T-helper 2 cell treated with Interferon-gamma antibody and Interleukin-4, amounts not matched to agents 5 μg/mL and 100 μg/mL, for 36 hours (primary cell): ENCODE measurements around the gene CYP27B1.
A peak's percentile ranks its signal among the peaks of the same experiment; 100 is the strongest.
"Not testable (repeated sequence)": the region's sequence is repeated elsewhere in the genome, so short reads cannot be mapped to it uniquely, and the experiment has no call there.

ENCODE experiments used
- DNase-seq: peaks from one replicate; pipeline ENCODE4 v3.0.0; 2021; ENCODE audit warnings: low spot score
- H3K27ac Mint-ChIP-seq: one replicate; pipeline ENCODE4 v1.8.0; 2021; ENCODE audit warnings: mild to moderate bottlenecking, mixed read lengths
- H3K27me3 Mint-ChIP-seq: one replicate; pipeline ENCODE4 v1.8.0; 2021; ENCODE audit warnings: low read depth, mixed read lengths
- H3K36me3 Mint-ChIP-seq: one replicate; pipeline ENCODE4 v1.8.0; 2021; ENCODE audit warnings: low read depth, mixed read lengths
- H3K4me1 Mint-ChIP-seq: one replicate; pipeline ENCODE4 v1.8.0; 2021; ENCODE audit warnings: low read depth, mixed read lengths
- H3K4me3 Mint-ChIP-seq: one replicate; pipeline ENCODE4 v1.8.0; 2022; ENCODE audit warnings: mild to moderate bottlenecking, moderate library complexity, mixed read lengths
- H3K9me3 Mint-ChIP-seq: one replicate; pipeline ENCODE4 v1.8.0; 2021; ENCODE audit warnings: mixed read lengths

Gene CYP27B1

DNA sequence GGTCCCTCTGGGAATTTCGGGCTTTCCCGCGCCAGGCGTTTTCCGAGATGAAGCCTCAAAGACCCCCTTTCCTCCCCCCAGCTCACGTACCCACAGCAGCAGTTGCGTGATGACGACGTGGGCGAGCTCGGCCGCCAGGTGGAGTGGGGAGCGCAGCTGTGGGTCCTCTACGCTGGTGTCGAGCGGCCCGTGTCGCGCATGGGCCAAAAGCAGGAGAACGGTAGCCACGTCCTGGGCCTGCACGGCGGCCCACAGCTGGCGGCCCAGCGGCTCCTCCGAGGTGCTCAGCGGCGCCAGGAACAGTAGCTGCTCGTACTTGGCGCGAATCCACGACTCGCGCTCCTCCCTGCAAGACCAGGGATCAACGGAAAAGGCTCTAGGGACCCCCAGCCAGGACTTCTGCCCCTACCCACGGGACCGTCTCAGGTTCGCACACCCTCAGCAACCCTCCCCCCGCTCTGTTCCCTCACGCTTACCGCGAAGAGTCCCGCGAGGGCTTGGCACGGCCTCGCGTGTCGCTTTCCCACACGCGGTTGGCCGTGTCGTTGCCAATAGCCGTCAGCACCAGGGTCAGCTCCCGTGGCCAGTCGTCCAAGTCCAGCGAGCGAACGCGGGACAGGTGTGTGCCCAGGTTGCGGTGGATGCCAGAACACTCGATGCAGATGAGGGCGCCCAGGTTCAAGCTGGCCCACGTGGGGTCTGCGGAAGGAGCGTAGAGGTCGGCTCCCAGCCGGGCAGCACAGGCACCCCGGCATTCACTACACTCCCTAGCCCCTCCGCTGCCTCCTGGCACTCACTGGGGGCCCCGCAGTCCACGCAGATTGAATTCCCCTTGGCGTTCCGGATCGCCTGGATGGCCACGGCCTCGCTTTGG is 39.8 kb downstream of the CYP27B1 start:
- no peaks in the 10 kb centered on the region for H3K9me3 Mint-ChIP-seq
- no peak for DNase-seq
- no peak overlapping the region for H3K27ac Mint-ChIP-seq
- peaks cover 41% of the 10 kb centered on the region for H3K36me3 Mint-ChIP-seq
- H3K4me1 Mint-ChIP-seq = no peaks in the 10 kb centered on the region
- H3K27me3 Mint-ChIP-seq = no peaks in the 10 kb centered on the region
- H3K4me3 Mint-ChIP-seq = no peak overlapping the region

DNA sequence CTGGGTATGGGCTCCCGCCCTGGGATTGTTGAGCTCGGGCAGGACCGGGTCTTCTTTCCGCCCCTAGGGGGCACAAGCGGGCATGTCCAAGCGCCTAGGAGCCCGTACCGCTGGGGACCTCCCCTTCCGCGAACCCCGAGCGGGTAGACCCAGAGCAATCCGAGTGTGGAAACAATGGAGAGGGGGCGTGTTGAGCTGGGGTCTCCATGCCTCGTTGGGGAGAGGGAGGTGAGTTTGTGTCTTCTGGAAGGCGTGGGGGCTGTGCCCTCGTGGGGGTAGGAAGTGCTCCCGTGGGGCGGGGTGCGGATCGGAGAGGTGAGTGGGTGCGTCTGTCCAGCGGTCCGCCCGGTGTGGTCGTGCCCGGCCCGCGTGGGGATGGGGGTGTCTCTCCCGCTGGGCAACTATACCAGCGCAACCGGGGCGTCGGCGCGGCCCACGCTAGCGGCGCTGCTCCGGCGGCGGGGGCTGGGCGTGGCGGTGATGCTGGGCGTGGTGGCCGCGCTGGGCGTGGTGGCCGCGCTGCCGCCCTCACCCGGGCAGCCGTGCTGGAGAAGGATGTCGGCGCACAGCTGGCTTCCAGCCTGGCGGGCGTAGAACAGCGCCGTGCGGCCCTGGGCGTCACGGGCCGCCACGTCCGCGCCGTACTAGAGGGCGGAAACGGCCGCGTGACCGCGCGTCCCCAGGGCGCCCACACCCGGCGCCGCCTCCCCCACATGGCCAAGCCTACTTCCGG is 40.6 kb downstream of the CYP27B1 start:
- H3K4me1 Mint-ChIP-seq = peaks cover 5% of the 10 kb centered on the region
- no peak for DNase-seq
- peak overlapping the region; percentile 26 for H3K27ac Mint-ChIP-seq
- H3K27me3 Mint-ChIP-seq = no peaks in the 10 kb centered on the region
- peak overlapping the region; percentile 26 for H3K4me3 Mint-ChIP-seq
- H3K36me3 Mint-ChIP-seq = peaks cover 41% of the 10 kb centered on the region
- no peaks in the 10 kb centered on the region for H3K9me3 Mint-ChIP-seq

DNA sequence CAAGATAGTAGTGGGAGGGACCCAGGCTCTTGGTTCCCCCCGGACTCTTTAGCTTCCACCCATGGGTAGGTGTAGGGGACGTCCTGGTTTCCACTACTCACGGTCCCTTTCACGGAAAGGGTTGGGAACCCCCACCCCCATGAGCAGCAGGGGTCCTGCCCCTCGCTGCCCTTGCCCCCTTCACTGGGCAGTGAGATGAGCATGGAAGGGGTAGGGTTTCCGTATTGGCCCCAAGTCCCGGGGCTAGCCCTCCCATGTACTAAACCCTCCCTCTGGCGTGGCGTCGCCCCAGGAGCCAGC is 41.1 kb downstream of the CYP27B1 start:
- Mint-ChIP-seq H3K4me3 (no peak overlapping the region), H3K9me3 (no peaks in the 10 kb centered on the region), H3K36me3 (peaks cover 39% of the 10 kb centered on the region), H3K4me1 (peaks cover 5% of the 10 kb centered on the region), H3K27ac (no peak overlapping the region), H3K27me3 (no peaks in the 10 kb centered on the region)
- no peak for DNase-seq

DNA sequence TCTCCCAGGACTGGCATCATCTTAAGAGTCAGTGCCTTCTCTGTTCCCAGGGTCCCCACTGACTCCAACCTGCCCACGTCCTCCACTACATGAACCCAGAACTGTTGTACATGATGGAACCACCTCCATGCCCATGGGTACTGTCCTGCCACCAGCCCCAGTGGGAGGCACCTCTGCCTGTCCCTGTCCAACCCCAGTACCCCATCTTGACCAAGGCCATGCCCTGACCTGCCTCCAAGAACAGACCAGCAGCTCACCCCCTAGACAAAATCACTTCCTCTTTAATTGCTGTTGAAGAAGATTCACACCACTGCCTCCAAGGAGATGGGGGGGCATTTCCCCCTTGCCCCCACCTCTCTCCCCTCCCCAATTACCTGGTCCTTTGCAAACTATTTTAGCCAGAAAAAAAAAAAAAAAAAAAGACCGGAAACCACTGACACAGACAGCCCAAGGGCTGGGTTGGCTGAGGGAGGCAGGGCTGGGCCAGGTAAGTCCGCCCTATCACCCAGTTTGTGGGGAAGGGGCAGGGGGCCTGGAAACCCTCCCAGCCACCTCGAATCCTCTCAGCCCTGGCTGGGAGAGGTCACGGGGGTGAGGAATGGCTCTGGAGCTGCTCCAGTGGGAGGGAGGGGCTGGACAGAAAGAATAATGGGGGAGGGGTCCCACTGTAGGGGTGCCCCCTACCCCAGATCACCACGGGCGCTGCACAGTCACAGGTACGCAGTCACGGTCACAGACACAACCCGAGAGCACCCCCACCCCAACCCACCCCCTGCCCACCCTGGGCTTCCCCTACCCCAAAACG is 41.7 kb downstream of the CYP27B1 start:
- H3K4me1 Mint-ChIP-seq = peaks cover 5% of the 10 kb centered on the region
- peaks cover 35% of the 10 kb centered on the region for H3K36me3 Mint-ChIP-seq
- DNase-seq = no peak
- no peaks in the 10 kb centered on the region for H3K27me3 Mint-ChIP-seq
- no peak overlapping the region for H3K4me3 Mint-ChIP-seq
- H3K27ac Mint-ChIP-seq = no peak overlapping the region
- no peaks in the 10 kb centered on the region for H3K9me3 Mint-ChIP-seq

DNA sequence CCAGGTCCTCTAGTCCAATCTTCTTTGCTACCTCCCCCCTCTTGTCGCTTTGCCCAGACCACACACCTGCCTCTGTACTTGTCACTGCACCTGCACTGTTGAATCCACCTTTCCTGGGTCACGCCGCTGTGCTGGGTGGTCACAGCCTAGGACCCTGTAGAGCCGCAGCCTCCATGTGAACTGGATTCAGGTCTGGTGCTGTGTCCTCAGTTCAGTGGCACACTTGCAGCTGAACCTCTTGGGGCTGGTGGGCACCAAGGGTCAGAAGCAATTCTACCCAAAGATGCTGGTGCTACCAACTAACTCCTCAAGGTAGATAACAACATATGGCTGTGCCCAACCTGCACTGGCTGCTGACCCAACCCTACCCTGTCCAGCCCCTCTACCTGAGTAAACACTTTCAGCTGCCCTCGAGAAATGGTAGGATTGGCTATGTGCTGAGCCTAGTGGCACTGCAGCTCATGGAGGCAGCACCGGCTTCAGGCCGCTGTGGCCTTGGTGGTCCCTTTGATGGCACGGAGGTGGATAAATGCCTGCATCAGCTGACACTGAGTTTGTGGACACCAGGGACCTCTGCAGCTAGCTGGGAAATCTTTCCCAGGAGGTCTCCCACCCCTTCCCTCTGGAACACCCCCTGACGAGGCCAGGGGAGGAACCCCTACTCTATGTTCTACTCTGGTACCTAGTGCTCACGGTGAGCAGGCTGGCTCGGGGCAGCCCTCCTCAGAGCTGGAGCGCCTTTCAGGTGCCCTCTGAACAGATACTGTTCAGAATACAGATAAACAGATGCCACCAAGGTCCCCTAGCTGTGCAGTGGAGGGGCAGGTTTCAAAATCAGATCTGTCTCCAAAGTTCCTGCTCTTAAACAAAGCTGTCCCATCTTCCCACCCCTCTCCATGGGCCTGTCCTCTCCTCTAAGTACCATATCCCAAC is 42.6 kb downstream of the CYP27B1 start:
- Mint-ChIP-seq H3K4me3 (no peak overlapping the region), H3K9me3 (no peaks in the 10 kb centered on the region), H3K27ac (peak overlapping the region; percentile 26), H3K36me3 (peaks cover 40% of the 10 kb centered on the region), H3K4me1 (peaks cover 5% of the 10 kb centered on the region), H3K27me3 (no peaks in the 10 kb centered on the region)
- DNase-seq = no peak

DNA sequence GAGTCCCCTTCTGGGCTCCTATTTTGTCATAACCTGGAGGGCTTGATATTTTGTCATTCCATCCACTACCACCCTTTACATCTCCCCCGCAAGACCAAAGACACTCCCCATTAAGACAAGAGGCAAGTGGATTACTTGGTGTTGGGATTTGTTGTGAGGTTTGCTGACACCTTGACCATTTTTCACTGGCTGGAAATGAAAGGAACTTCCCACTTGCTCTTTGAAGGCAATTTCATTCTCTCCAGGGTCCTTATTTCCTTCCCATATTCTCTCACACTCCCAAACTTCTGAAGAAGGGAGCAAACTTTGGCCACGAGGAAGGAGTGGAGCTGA is 43.3 kb downstream of the CYP27B1 start:
- Mint-ChIP-seq H3K27me3 (no peaks in the 10 kb centered on the region), H3K36me3 (peaks cover 42% of the 10 kb centered on the region), H3K9me3 (no peaks in the 10 kb centered on the region), H3K4me1 (peaks cover 5% of the 10 kb centered on the region), H3K27ac (peak overlapping the region; percentile 26), H3K4me3 (no peak overlapping the region)
- no peak for DNase-seq

DNA sequence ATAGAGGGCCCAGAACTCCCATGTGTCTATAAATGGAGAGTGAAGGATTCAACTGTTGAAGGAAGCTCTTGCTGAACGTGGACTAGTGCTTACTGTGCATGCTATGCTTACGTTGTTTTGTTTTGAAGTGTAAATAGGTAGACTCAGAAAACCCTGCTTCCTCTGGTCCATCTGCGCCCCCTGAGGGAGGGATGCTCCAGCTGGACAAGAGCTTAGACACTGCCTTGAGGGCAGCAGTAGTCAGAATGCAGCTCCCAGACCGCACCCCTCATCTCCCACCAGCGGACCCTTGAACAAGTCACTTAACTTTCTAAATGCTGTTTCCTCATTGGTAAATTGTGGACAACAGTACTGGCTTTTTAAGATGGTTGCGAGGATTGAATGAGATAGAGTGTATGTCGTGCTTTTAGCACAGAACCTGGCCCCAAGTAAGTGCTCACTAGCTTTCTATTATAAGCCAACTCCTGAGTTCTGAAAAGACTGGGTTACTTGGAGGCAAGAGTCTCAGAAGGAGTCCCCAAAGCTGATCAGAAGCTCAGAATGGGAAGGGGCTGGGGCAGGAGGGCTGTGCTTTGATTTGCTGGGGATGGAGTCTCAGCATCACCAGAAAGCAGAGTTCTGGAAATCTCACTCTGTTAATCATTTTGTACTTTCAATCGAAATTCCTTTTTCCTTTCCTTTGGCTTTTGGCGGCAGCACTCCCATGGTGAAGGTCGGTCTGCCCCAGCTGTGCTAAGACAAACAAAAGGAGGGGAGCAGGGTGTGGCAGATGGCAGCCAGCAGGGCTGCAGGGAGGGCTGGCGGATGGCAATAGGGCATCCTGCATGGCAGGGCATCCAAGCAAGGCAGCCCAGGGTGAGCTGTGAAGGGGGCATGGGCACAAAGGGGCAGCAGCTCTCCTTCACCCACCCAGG is 43.9 kb downstream of the CYP27B1 start:
- Mint-ChIP-seq H3K27me3 (no peaks in the 10 kb centered on the region), H3K9me3 (no peaks in the 10 kb centered on the region), H3K27ac (no peak overlapping the region), H3K4me3 (no peak overlapping the region), H3K4me1 (peaks cover 5% of the 10 kb centered on the region), H3K36me3 (peaks cover 40% of the 10 kb centered on the region)
- DNase-seq = no peak

DNA sequence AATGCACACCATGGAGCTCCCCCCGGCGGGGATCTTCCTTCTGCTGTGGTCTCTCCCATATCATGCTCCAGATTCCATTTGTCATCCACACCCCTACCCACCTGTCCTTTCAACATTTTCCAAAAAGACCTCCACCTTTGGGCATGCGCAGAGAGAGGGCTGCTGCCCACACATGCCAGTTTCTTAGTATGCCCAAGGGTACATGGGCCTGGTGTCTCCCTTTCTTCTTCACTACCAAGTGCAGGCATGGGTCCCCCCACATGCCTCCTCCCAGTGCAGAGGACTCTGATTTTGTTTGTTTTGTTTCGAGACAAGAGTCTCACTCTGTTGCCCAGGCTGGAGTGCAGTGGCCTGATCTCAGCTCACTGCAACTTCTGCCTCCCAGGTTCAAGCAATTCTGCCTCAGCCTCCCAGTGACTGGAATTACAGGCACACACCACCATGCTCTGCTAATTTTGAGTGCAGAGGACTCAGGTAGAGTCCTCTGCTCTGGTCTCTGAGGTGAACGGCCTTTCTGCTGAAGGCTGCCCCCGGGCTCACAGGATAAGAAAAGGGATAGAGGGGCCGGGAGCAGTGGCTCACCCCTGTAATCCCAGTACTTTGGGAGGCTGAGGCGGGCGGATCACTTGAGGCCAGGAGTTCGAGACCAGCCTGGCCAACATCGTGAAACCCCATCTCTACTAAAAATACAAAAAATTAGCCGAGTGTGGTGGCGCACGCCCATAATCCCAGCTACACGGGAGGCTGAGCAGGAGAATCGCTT is 44.9 kb downstream of the CYP27B1 start:
- not testable (repeated sequence) for H3K27me3 Mint-ChIP-seq, H3K4me1 Mint-ChIP-seq, H3K4me3 Mint-ChIP-seq, H3K9me3 Mint-ChIP-seq, DNase-seq
- peaks cover 41% of the 10 kb centered on the region for H3K36me3 Mint-ChIP-seq
- H3K27ac Mint-ChIP-seq = peak overlapping the region; percentile 46

DNA sequence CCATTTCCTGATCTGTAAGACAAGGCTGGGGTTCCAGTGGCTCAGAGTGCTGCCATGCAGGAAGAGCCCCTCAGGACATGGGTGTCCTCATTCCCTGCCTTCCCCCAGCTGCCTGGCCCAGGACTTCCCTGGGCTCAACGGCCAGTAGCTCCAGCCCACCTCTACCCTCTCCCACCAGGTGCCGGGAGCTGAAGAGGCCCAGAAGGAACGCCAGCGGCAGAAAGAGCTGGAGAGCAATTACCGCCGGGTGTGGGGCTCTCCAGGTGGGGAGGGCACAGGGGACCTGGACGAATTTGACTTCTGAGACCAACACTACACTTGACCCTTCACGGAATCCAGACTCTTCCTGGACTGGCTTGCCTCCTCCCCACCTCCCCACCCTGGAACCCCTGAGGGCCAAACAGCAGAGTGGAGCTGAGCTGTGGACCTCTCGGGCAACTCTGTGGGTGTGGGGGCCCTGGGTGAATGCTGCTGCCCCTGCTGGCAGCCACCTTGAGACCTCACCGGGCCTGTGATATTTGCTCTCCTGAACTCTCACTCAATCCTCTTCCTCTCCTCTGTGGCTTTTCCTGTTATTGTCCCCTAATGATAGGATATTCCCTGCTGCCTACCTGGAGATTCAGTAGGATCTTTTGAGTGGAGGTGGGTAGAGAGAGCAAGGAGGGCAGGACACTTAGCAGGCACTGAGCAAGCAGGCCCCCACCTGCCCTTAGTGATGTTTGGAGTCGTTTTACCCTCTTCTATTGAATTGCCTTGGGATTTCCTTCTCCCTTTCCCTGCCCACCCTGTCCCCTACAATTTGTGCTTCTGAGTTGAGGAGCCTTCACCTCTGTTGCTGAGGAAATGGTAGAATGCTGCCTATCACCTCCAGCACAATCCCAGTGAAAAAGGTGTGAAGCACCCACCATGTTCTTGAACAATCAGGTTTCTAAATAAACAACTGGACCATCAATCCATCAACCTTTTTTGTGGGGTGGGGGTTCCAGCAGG is 46.0 kb downstream of the CYP27B1 start:
- peaks cover 5% of the 10 kb centered on the region for H3K4me1 Mint-ChIP-seq
- no peak for DNase-seq
- H3K4me3 Mint-ChIP-seq = no peak overlapping the region
- H3K36me3 Mint-ChIP-seq = peaks cover 47% of the 10 kb centered on the region
- no peaks in the 10 kb centered on the region for H3K27me3 Mint-ChIP-seq
- no peak overlapping the region for H3K27ac Mint-ChIP-seq
- no peaks in the 10 kb centered on the region for H3K9me3 Mint-ChIP-seq

DNA sequence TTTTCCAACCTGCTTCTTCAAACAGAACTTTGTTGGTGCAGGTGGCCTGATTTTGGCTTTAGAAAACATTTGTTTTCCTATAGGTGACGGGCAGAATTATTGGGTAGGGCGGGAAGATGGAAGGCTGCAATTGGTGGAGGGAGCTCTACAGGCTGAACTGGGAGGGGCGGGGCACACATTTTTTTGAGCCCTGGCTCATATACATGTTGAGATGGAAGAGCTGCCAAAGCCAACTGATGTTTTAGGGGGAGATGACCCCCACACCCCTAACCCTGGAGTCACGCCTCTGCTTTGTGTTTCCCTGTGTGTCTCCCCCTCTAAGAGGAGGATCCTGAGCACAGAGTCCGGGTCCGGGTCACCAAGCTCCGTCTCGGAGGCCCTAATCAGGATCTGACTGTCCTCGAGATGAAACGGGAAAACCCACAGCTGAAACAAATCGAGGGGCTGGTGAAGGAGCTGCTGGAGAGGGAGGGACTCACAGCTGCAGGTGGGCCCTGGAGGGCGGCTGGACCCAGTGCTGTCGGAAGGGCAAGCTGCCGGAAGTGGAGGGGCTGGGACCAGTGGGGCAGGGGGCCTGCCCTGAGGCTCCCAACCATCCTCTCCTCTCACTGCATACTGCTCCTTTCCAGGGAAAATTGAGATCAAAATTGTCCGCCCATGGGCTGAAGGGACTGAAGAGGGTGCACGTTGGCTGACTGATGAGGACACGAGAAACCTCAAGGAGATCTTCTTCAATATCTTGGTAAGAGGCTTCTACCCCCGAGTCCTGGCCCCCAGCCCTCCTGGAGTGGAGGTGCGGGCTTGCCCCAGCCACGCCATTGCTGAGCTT is 46.9 kb downstream of the CYP27B1 start:
- H3K9me3 Mint-ChIP-seq = no peaks in the 10 kb centered on the region
- no peak for DNase-seq
- peaks cover 49% of the 10 kb centered on the region for H3K36me3 Mint-ChIP-seq
- no peaks in the 10 kb centered on the region for H3K27me3 Mint-ChIP-seq
- no peak overlapping the region for H3K27ac Mint-ChIP-seq
- H3K4me1 Mint-ChIP-seq = peaks cover 5% of the 10 kb centered on the region
- no peak overlapping the region for H3K4me3 Mint-ChIP-seq
